ENCODE measurements around the gene CLMN. TPM values are rescaled to one million over a fixed set of nuclear protein-coding genes. Genes with fewer than 3 reads are reported as not detected.

The CLMN gene
- total RNA-seq, 1 donor from 2014 or later: 6.3 TPM

- Histone ChIP-seq H3K4me2 (no peak overlapping the region), H3K9me3 (ENCODE audit: low read depth) (no peaks in the 10 kb centered on the region), H4K20me1 (ENCODE audit: low read depth) (no peaks in the 10 kb centered on the region), H3K36me3 (no peaks in the 10 kb centered on the region), H3K27me3 (no peaks in the 10 kb centered on the region), H3F3A (ENCODE audit: low read depth) (no peaks in the 10 kb centered on the region), H2AFZ (replicated peaks) (no peak overlapping the region), H3K4me1 (no peaks in the 10 kb centered on the region), H3K27ac (no peak overlapping the region), H3K79me2 (ENCODE audit: low read depth) (no peaks in the 10 kb centered on the region), H3K9ac (no peak overlapping the region), H3K4me3 (no peak overlapping the region)
- Mint-ChIP-seq H3K36me3 (no peaks in the 10 kb centered on the region), H3K27ac (no peak overlapping the region), H3K9me3 (no peaks in the 10 kb centered on the region), H3K27me3 (ENCODE audit: insufficient read depth, low read depth) (peaks cover 5% of the 10 kb centered on the region), H3K4me3 (no peak overlapping the region), H3K4me1 (no peaks in the 10 kb centered on the region)
- TF ChIP-seq CTCF (IDR thresholded peaks at IDR 0.05): no peak
- TF ChIP-seq EZH2 (IDR thresholded peaks at IDR 0.05): no peak
- no peak for DNase-seq (ENCODE audit: low spot score)
These were observed 15.4 kb upstream of the CLMN start for GRCh38 chr14:95335071-95335470.

- Histone ChIP-seq H3K4me1 (no peaks in the 10 kb centered on the region), H3K36me3 (no peaks in the 10 kb centered on the region), H3K9ac (no peak overlapping the region), H3K4me3 (no peak overlapping the region), H3K4me2 (no peak overlapping the region), H3K9me3 (ENCODE audit: low read depth) (no peaks in the 10 kb centered on the region), H4K20me1 (ENCODE audit: low read depth) (no peaks in the 10 kb centered on the region), H3K27ac (no peak overlapping the region), H3K27me3 (no peaks in the 10 kb centered on the region), H3F3A (ENCODE audit: low read depth) (no peaks in the 10 kb centered on the region), H2AFZ (replicated peaks) (no peak overlapping the region), H3K79me2 (ENCODE audit: low read depth) (no peaks in the 10 kb centered on the region)
- H3K9me3 Mint-ChIP-seq: no peaks in the 10 kb centered on the region
- H3K27ac Mint-ChIP-seq: no peak overlapping the region
- TF ChIP-seq EZH2 (IDR thresholded peaks at IDR 0.05) (no peak), EZH2phosphoT487 (IDR thresholded peaks at IDR 0.05) (no peak), CTCF (IDR thresholded peaks at IDR 0.05) (no peak)
- H3K4me3 Mint-ChIP-seq: no peak overlapping the region
- no peaks in the 10 kb centered on the region for H3K4me1 Mint-ChIP-seq
- no peak for DNase-seq (ENCODE audit: low spot score)
- H3K36me3 Mint-ChIP-seq: no peaks in the 10 kb centered on the region
- H3K27me3 Mint-ChIP-seq (ENCODE audit: insufficient read depth, low read depth): peaks cover 5% of the 10 kb centered on the region
These were observed 14.3 kb upstream of the CLMN start for GRCh38 chr14:95334044-95334443.

DNA sequence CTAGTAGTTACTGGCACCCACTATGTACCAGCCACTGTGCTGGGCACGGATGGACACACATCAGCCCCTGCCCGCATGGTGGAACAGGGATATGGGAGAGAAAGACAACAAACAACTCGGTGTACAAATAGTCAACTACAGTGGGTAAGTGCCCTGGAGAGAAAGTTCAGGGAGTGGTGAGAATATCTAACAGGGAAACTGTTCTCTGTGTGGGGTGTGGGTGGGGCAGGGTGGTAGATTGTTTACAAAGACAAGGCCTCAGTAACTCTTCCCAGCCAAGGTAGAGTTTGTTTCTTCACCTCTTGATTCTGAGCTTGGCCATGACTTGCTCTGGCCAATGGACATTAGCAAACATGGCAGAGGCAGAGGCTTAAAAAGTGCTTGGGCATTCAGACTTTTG, 12.9 kb upstream of the CLMN start:
- Histone ChIP-seq H3K36me3 (no peaks in the 10 kb centered on the region), H3K27ac (no peak overlapping the region), H3F3A (ENCODE audit: low read depth) (no peaks in the 10 kb centered on the region), H3K4me1 (no peaks in the 10 kb centered on the region), H2AFZ (replicated peaks) (no peak overlapping the region), H3K4me3 (no peak overlapping the region), H3K9me3 (ENCODE audit: low read depth) (no peaks in the 10 kb centered on the region), H3K4me2 (no peak overlapping the region), H3K9ac (no peak overlapping the region), H3K27me3 (no peaks in the 10 kb centered on the region), H3K79me2 (ENCODE audit: low read depth) (no peaks in the 10 kb centered on the region), H4K20me1 (ENCODE audit: low read depth) (no peaks in the 10 kb centered on the region)
- H3K9me3 Mint-ChIP-seq: peaks cover 3% of the 10 kb centered on the region
- no peak overlapping the region for H3K27ac Mint-ChIP-seq
- DNase-seq (ENCODE audit: low spot score): no peak
- H3K4me3 Mint-ChIP-seq: no peak overlapping the region
- H3K4me1 Mint-ChIP-seq: peaks cover 4% of the 10 kb centered on the region
- peaks cover 5% of the 10 kb centered on the region for H3K27me3 Mint-ChIP-seq (ENCODE audit: insufficient read depth, low read depth)
- TF ChIP-seq CTCF (IDR thresholded peaks at IDR 0.05) (no peak), EZH2phosphoT487 (IDR thresholded peaks at IDR 0.05) (no peak), EZH2 (IDR thresholded peaks at IDR 0.05) (no peak)
- H3K36me3 Mint-ChIP-seq: no peaks in the 10 kb centered on the region

Measured in neural progenitor cell (in vitro differentiated cells).